ENCODE results near the gene BCL11B.

- no peak for TF ChIP-seq MAX (IDR thresholded peaks at IDR 0.05)
- no peak for TF ChIP-seq CTCF (IDR thresholded peaks at IDR 0.05; ENCODE audit: control extremely low read depth in 1 of 3, insufficient read depth in 1 of 3, low read depth in 1 of 3, low read length in 3 of 3)
- TF ChIP-seq POLR2A (IDR thresholded peaks at IDR 0.05; ENCODE audit: control extremely low read depth in 1 of 2, low read depth in 2 of 2, low read length in 2 of 2) = no peak
- TF ChIP-seq RAD21 (IDR thresholded peaks at IDR 0.05 in 1 of 2, conservative IDR thresholded peaks at IDR 0.05 in 1 of 2; ENCODE audit: low read depth in 2 of 2, low read length in 2 of 2) = no peak
- TF ChIP-seq E2F6 (IDR thresholded peaks at IDR 0.05) = no peak
- no peak for TF ChIP-seq ATF2 (IDR thresholded peaks at IDR 0.05; ENCODE audit: low read length)
- no peak for TF ChIP-seq KDM5A (IDR thresholded peaks at IDR 0.05; ENCODE audit: low read length)
- TF ChIP-seq RFX5 (IDR thresholded peaks at IDR 0.05; ENCODE audit: borderline replicate concordance, low read depth, low read length) = no peak
- no peak for TF ChIP-seq EGR1 (IDR thresholded peaks at IDR 0.05; ENCODE audit: borderline replicate concordance, low read depth, low read length)
- TF ChIP-seq TAF1 (IDR thresholded peaks at IDR 0.05; ENCODE audit: low read depth, low read length) = no peak
- no peak for TF ChIP-seq HDAC2 (IDR thresholded peaks at IDR 0.05; ENCODE audit: borderline replicate concordance in 1 of 2, low read depth in 2 of 2, low read length in 2 of 2)
These were observed 143.8 kb downstream of the BCL11B start for GRCh38 chr14:99128185-99128584.

Data from H1 (cell line).